ENCODE results near the gene ARID5A. TPM values are rescaled to one million over a fixed set of nuclear protein-coding genes. Genes with fewer than 3 reads are reported as not detected.
A peak's percentile ranks its signal among the peaks of the same experiment; 100 is the strongest.

ARID5A gene
- polyA plus RNA-seq, 3 donors, result 27.8 to 38.8 (median 37.7) TPM

GRCh38 chr2:96489663-96490062 is 46.9 kb upstream of the ARID5A start:
- no peak overlapping the region for H3K4me3 Mint-ChIP-seq
- no peaks in the 10 kb centered on the region for H3K36me3 ChIP-seq (replicated peaks in 1 of 2; ENCODE audit: control insufficient read depth in 1 of 2, insufficient read depth in 2 of 2, low read length in 2 of 2)
- H3K27me3 Mint-ChIP-seq (ENCODE audit: low read depth in 3 of 3), result peaks cover 0 to 2% (median 0%) of the 10 kb centered on the region in 3 donors
- intact Hi-C loops (cut with micrococcal nuclease), result no loop called here
- no peak overlapping the region for H2AFZ ChIP-seq (ENCODE audit: insufficient read depth, low read depth, low read length, poor library complexity, severe bottlenecking)
- no CpG with 5 or more reads among the region's 1 CpG for WGBS (ENCODE audit: insufficient coverage)
- no peaks in the 10 kb centered on the region for H3K79me2 ChIP-seq (ENCODE audit: insufficient read depth, low read length)
- H3K4me2 ChIP-seq (replicated peaks; ENCODE audit: extremely low read depth, low read length, poor library complexity, severe bottlenecking), result no peak overlapping the region
- H3K4me1 Mint-ChIP-seq, result peaks cover 42% of the 10 kb centered on the region
- DNase-seq, result peak; percentile 68 to 80 (median 78)
- no peak for TF ChIP-seq CTCF (IDR thresholded peaks at IDR 0.05)
- no peaks in the 10 kb centered on the region for H4K20me1 ChIP-seq (ENCODE audit: insufficient read depth, low read length)
- no peaks in the 10 kb centered on the region for H3K27me3 ChIP-seq (ENCODE audit: control insufficient read depth in 2 of 2, insufficient read depth in 2 of 2, low read length in 2 of 2)
- H3K9me3 Mint-ChIP-seq, result peaks cover 0 to 14% (median 8%) of the 10 kb centered on the region in 7 donors
- H3K27ac ChIP-seq (ENCODE audit: low read depth in 1 of 2, low read length in 2 of 2), result peak overlapping the region in 1 of 2 donors; percentile 74
- H3K4me3 ChIP-seq (replicated peaks in 1 of 3; ENCODE audit: low read depth in 2 of 3, low read length in 3 of 3), result no peak overlapping the region
- peaks cover 0 to 3% of the 10 kb centered on the region in 2 donors for H3K36me3 Mint-ChIP-seq
- peak overlapping the region; percentile 51 to 95 (median 81) for H3K27ac Mint-ChIP-seq
- peaks cover 23 to 38% of the 10 kb centered on the region in 2 donors for H3K4me1 ChIP-seq (ENCODE audit: control insufficient read depth in 1 of 2, insufficient read depth in 2 of 2, low read length in 2 of 2)
- peaks cover 0 to 3% of the 10 kb centered on the region in 2 donors for H3K9me3 ChIP-seq (replicated peaks in 1 of 2; ENCODE audit: control insufficient read depth in 1 of 2, insufficient read depth in 1 of 2, low read length in 2 of 2)
- no peak overlapping the region for H3K9ac ChIP-seq (ENCODE audit: insufficient read depth, low read length, poor library complexity, severe bottlenecking)

- DNase-seq, result no peak
- peaks cover 8 to 20% (median 11%) of the 10 kb centered on the region in 7 donors for H3K9me3 Mint-ChIP-seq
- Histone ChIP-seq H3K79me2 (ENCODE audit: insufficient read depth, low read length) (no peaks in the 10 kb centered on the region), H2AFZ (ENCODE audit: insufficient read depth, low read depth, low read length, poor library complexity, severe bottlenecking) (no peak overlapping the region), H3K36me3 (replicated peaks in 1 of 2; ENCODE audit: control insufficient read depth in 1 of 2, insufficient read depth in 2 of 2, low read length in 2 of 2) (no peaks in the 10 kb centered on the region), H3K27ac (ENCODE audit: low read depth in 1 of 2, low read length in 2 of 2) (no peak overlapping the region), H3K4me3 (replicated peaks in 1 of 3; ENCODE audit: low read depth in 2 of 3, low read length in 3 of 3) (no peak overlapping the region), H3K27me3 (ENCODE audit: control insufficient read depth in 2 of 2, insufficient read depth in 2 of 2, low read length in 2 of 2) (no peaks in the 10 kb centered on the region), H3K4me1 (ENCODE audit: control insufficient read depth in 1 of 2, insufficient read depth in 2 of 2, low read length in 2 of 2) (peaks cover 9 to 19% of the 10 kb centered on the region in 2 donors), H3K9ac (ENCODE audit: insufficient read depth, low read length, poor library complexity, severe bottlenecking) (no peak overlapping the region), H3K9me3 (replicated peaks in 1 of 2; ENCODE audit: control insufficient read depth in 1 of 2, insufficient read depth in 1 of 2, low read length in 2 of 2) (peaks cover 3 to 5% of the 10 kb centered on the region in 2 donors), H4K20me1 (ENCODE audit: insufficient read depth, low read length) (no peaks in the 10 kb centered on the region), H3K4me2 (replicated peaks; ENCODE audit: extremely low read depth, low read length, poor library complexity, severe bottlenecking) (no peak overlapping the region)
- H3K27me3 Mint-ChIP-seq (ENCODE audit: low read depth in 3 of 3), result peaks cover 0 to 2% (median 0%) of the 10 kb centered on the region in 3 donors
- no peak overlapping the region for H3K27ac Mint-ChIP-seq
- H3K36me3 Mint-ChIP-seq, result no peaks in the 10 kb centered on the region
- peaks cover 22% of the 10 kb centered on the region for H3K4me1 Mint-ChIP-seq
- no peak overlapping the region for H3K4me3 Mint-ChIP-seq
- 100% methylated on average over 1 of the region's 1 CpG for WGBS (ENCODE audit: insufficient coverage)
- intact Hi-C loops (cut with micrococcal nuclease), result no loop called here
- no peak for TF ChIP-seq CTCF (IDR thresholded peaks at IDR 0.05)
Observed at GRCh38 chr2:96491860-96492497, 44.6 kb upstream of the ARID5A start.
